ENCODE results near the gene APPBP2.
"Not testable (repeated sequence)": the region's sequence is repeated elsewhere in the genome, so short reads cannot be mapped to it uniquely, and the experiment has no call there.

The APPBP2 gene

DNA sequence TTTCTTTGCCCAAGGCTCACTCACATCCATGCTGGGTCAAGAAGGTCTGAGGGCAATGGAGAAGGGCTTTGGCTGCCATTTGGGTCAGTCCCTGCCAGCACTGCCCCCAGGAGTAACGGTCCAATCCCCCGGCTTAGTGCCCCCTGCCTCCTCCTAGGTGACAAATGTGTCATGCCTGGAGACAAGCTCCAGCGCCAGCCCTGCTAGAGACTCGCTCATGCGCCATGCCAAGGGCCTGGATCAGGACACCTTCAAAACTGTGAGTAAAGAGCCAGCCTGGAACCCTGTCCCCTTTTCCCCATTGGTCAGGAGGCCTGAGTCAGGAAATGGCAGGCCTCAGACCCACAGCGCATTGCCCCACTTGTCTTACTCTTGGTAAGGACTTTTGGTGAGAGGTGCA lies 100.4 kb downstream of the APPBP2 start:
- H3K4me3 ChIP-seq (ENCODE audit: low read depth, low read length) = no peak overlapping the region
- no peak for TF ChIP-seq CTCF (IDR thresholded peaks at IDR 0.05; ENCODE audit: control insufficient read depth, extremely low read depth, insufficient read depth)
- no peak for DNase-seq (ENCODE audit: low read depth)

DNA sequence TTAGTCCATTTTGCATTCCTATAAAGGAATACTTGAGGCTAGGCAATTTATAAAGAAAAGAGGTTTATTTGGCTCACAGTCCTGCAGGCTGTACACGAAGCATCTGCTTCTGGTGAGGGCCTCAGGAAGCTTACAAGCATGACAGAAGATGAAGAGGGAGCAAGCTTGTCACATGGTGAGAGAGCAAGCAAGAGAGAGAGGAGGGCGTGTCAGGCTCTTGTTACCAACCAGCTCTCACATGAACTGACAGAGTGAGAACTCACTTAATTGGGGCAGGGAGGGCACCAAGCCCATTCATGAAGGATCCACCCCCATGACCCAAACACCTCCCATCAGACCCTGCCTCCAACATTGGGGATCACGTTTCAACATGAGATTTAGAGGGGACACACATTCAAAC lies 102.2 kb downstream of the APPBP2 start:
- DNase-seq (ENCODE audit: low read depth) = no peak
- TF ChIP-seq CTCF (IDR thresholded peaks at IDR 0.05; ENCODE audit: control insufficient read depth, extremely low read depth, insufficient read depth) = no peak

DNA sequence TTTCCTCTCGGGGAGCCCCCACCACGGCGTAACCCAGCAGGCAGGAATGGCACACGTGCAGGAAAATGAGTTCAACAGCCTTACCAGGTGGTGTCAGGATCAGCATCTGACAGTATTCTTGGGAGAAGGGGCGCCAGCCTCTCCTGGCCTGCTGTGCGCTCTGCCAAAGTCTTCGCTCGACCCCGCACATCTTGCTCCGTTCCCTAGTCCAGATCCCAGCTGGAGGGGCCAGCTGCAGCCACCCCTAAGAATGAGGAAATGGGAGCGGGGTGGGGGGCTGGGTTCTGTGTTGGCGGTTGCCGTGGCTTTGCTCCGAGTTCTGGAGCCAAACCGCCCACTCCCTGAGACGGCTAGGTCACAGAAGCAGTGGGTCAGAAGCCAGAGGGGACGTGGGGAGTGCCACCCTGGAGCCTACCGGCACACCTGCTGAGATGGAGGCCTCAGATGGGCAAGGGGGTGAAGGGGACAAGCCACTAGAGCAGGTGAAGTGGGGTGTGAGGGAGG lies 103.8 kb downstream of the APPBP2 start, which contains the start of gene CHCT1:
Gene CHCT1 (plus strand): TSS at position 328 of the 504 bp plus-strand sequence. CDS start 104 bp downstream, at position 432.
- no peak for TF ChIP-seq CTCF (IDR thresholded peaks at IDR 0.05; ENCODE audit: control insufficient read depth, extremely low read depth, insufficient read depth)
- no peak for DNase-seq (ENCODE audit: low read depth)
- H3K4me3 ChIP-seq (ENCODE audit: low read depth, low read length) = no peak within 1 kb of the TSS

More for the DNA sequence above, 102.2 kb downstream of the APPBP2 start:
- H3K4me3 ChIP-seq (ENCODE audit: low read depth, low read length) = no peak overlapping the region

- peak; percentile 24 for TF ChIP-seq CTCF (IDR thresholded peaks at IDR 0.05; ENCODE audit: control insufficient read depth, extremely low read depth, insufficient read depth)
- no peak overlapping the region for H3K4me3 ChIP-seq (ENCODE audit: low read depth, low read length)
These were observed 104.5 kb downstream of the APPBP2 start for GRCh38 chr17:60421273-60422161.

GRCh38 chr17:60419875-60420274 lies 106.2 kb downstream of the APPBP2 start:
- H3K4me3 ChIP-seq (ENCODE audit: low read depth, low read length); DNase-seq (ENCODE audit: low read depth): not testable (repeated sequence)

More at GRCh38 chr17:60421273-60422161, 104.5 kb downstream of the APPBP2 start:
- DNase-seq (ENCODE audit: low read depth) = no peak

DNA sequence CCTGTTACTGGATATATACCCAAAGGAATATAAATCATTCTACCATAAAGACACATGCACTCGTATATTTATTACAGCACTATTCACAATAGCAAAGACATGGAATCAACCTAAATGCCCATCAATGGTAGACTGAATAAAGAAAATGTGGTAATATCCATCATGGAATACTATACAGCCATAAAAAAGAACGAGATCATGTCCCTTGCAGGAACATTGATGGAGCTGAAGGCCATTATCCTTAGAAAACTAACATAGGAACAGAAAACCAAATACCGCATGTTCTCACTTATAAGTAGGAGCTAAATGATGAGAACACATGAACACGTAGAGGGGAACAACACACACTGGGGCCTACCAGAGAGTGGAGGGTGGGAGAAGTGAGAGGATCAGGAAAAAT lies 107.0 kb downstream of the APPBP2 start:
- not testable (repeated sequence) for H3K4me3 ChIP-seq (ENCODE audit: low read depth, low read length); DNase-seq (ENCODE audit: low read depth)

DNA sequence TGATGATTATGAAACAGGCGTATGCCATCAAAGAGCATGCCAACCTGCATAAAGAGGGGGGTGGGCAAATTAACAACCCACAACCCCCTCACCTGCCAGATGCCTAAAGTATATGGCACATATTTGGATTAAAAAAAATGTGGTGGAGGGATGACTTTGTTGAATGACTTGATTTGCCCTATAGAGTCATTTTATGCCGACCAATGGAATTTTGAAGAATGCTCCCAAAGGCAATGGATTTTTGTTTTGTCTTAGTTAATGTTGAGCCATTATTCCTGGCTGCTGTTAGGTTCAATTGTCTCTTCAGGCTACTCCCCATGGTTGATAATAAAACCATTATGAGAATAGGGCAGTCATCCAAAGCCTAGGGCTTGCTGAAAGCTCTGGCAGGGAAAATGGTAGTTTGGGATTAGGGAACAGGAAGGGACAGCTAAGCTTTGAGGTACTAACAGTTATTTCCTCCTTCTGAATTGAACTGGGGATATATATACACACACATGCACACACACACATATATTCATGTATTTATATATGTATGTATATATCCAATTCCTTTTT lies 109.6 kb downstream of the APPBP2 start:
- H3K4me3 ChIP-seq (ENCODE audit: low read depth, low read length) = no peak overlapping the region
- no peak for DNase-seq (ENCODE audit: low read depth)
- TF ChIP-seq CTCF (IDR thresholded peaks at IDR 0.05; ENCODE audit: control insufficient read depth, extremely low read depth, insufficient read depth) = no peak

All from LNCaP clone FGC (cell line).